GM12878 (cell line): ENCODE data around the gene FHOD3. TPM values are rescaled to one million over a fixed set of nuclear protein-coding genes. Genes with fewer than 3 reads are reported as not detected.

Source experiments
- JUND ChIP-seq: IDR thresholded peaks from 2 replicates; pipeline ENCODE4 v1.6.1; 2012; ENCODE audit warnings: low read depth, mild to moderate bottlenecking, low read length, improper control_type of control experiment, moderate library complexity
- NRF1 ChIP-seq: conservative IDR thresholded peaks from 2 replicates; pipeline ENCODE4 v1.6.1; 2011; ENCODE audit warnings: mild to moderate bottlenecking, low read depth, low read length, improper control_type of control experiment
- PBX3 ChIP-seq: IDR thresholded peaks from 2 replicates; pipeline ENCODE4 v1.6.1; 2011; ENCODE audit warnings: mild to moderate bottlenecking, low read depth, low read length, moderate library complexity; ENCODE audit not compliant: insufficient replicate concordance
- TCF7 ChIP-seq: IDR thresholded peaks from 2 replicates; pipeline ENCODE4 v1.6.1; 2014; ENCODE audit warnings: antibody characterized with exemption, borderline replicate concordance
- ZSCAN29 ChIP-seq: fragments of 450-650 bp; IDR thresholded peaks from 2 replicates; pipeline ENCODE4 v1.6.1; 2017; ENCODE audit warnings: mild to moderate bottlenecking, moderate library complexity
- polyA plus RNA-seq, 11 experiments: library from polyadenylated mRNA; depleted of rRNA in 4 of 11; unstranded in 6 of 11; stranded (reverse) in 5 of 11; fragments of >200 nt; fragmentation: Nextera tagmentation in 4 of 11; fragmentation: Illumina TruSeq in 1 of 11; extraction: Ambion mirVana in 4 of 11; extraction: Trizol in 1 of 11; gene quantifications; 1 replicate in 1 of 11; 2 replicates in 10 of 11; pipeline versions ENCODE4 v1.2.1 to v1.2.3, GENCODE V29; 2011 to 2016; ENCODE audit warnings: inconsistent platforms in 2 of 11, missing spikeins in 2 of 11, low read depth in 1 of 11
- total RNA-seq, 4 experiments: library from RNA; depleted of rRNA in 3 of 4; stranded (reverse); fragments of >200 nt in 3 of 4; fragmentation: Illumina TruSeq in 1 of 4; extraction: Trizol in 1 of 4; gene quantifications; 2 replicates each; pipeline versions ENCODE4 v1.2.1 to v1.2.3, GENCODE V29; 2013 to 2021
- TF ChIP-seq, protein P1 (sequence below): fragments of 450-650 bp; IDR thresholded peaks from 2 replicates; pipeline ENCODE4 v1.6.1; 2017; ENCODE audit warnings: mild to moderate bottlenecking, moderate library complexity
- TF ChIP-seq, protein P2 (sequence below): IDR thresholded peaks from 2 replicates; pipeline ENCODE4 v1.6.1; 2012; ENCODE audit warnings: low read depth, low read length, improper control_type of control experiment

FHOD3 gene
- total and polyA plus RNA-seq, 10 of the 15 experiments (the other 5 are each of a cell fraction or from before 2014, with no cell fraction given) = 0.77 to 26.7 (median 10.4) TPM

GRCh38 chr18:36546876-36547275 lies 249.4 kb downstream of the FHOD3 start (continued):
- TF ChIP-seq NRF1 (no peak), JUND (no peak), PBX3 (no peak), TCF7 (no peak), ZSCAN29 (no peak)
- TF ChIP-seq, protein P1, sequence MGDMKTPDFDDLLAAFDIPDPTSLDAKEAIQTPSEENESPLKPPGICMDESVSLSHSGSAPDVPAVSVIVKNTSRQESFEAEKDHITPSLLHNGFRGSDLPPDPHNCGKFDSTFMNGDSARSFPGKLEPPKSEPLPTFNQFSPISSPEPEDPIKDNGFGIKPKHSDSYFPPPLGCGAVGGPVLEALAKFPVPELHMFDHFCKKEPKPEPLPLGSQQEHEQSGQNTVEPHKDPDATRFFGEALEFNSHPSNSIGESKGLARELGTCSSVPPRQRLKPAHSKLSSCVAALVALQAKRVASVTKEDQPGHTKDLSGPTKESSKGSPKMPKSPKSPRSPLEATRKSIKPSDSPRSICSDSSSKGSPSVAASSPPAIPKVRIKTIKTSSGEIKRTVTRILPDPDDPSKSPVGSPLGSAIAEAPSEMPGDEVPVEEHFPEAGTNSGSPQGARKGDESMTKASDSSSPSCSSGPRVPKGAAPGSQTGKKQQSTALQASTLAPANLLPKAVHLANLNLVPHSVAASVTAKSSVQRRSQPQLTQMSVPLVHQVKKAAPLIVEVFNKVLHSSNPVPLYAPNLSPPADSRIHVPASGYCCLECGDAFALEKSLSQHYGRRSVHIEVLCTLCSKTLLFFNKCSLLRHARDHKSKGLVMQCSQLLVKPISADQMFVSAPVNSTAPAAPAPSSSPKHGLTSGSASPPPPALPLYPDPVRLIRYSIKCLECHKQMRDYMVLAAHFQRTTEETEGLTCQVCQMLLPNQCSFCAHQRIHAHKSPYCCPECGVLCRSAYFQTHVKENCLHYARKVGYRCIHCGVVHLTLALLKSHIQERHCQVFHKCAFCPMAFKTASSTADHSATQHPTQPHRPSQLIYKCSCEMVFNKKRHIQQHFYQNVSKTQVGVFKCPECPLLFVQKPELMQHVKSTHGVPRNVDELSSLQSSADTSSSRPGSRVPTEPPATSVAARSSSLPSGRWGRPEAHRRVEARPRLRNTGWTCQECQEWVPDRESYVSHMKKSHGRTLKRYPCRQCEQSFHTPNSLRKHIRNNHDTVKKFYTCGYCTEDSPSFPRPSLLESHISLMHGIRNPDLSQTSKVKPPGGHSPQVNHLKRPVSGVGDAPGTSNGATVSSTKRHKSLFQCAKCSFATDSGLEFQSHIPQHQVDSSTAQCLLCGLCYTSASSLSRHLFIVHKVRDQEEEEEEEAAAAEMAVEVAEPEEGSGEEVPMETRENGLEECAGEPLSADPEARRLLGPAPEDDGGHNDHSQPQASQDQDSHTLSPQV = no peak
- TF ChIP-seq, protein P2, sequence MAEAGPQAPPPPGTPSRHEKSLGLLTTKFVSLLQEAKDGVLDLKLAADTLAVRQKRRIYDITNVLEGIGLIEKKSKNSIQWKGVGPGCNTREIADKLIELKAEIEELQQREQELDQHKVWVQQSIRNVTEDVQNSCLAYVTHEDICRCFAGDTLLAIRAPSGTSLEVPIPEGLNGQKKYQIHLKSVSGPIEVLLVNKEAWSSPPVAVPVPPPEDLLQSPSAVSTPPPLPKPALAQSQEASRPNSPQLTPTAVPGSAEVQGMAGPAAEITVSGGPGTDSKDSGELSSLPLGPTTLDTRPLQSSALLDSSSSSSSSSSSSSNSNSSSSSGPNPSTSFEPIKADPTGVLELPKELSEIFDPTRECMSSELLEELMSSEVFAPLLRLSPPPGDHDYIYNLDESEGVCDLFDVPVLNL = no peak
- TF ChIP-seq, all 136 proteins: peak for 0
